Measurements from ENCODE around the gene CYLD. TPM values are rescaled to one million over a fixed set of nuclear protein-coding genes. Genes with fewer than 3 reads are reported as not detected.

The CYLD gene
- total RNA-seq, 1 donor = 61.9 TPM

GRCh38 chr16:50718761-50719400 lies 23.0 kb upstream of the CYLD start:
- no peaks in the 10 kb centered on the region for H3K9me3 ChIP-seq (ENCODE audit: low read depth, low read length)
- H4K20me1 ChIP-seq (ENCODE audit: insufficient read depth, low read length) = no peaks in the 10 kb centered on the region
- H3K4me1 ChIP-seq (ENCODE audit: insufficient read depth, low read length) = no peaks in the 10 kb centered on the region
- TF ChIP-seq CTCF (IDR thresholded peaks at IDR 0.05; ENCODE audit: extremely low read depth, low read depth, low read length) = no peak
- DNase-seq (ENCODE audit: insufficient read length, low spot score, missing footprints) = no peak
- H3K4me2 ChIP-seq (ENCODE audit: insufficient read depth, low read length) = no peak overlapping the region
- H2AFZ ChIP-seq (ENCODE audit: low read length) = no peak overlapping the region
- H3K27ac ChIP-seq (ENCODE audit: low read depth, low read length) = no peak overlapping the region
- H3K79me2 ChIP-seq (ENCODE audit: insufficient read depth, low read length) = no peaks in the 10 kb centered on the region
- H3K36me3 ChIP-seq (ENCODE audit: insufficient read depth, low read length) = no peaks in the 10 kb centered on the region
- no peaks in the 10 kb centered on the region for H3K27me3 ChIP-seq (ENCODE audit: insufficient read depth, low read length)
- no peak overlapping the region for H3K4me3 ChIP-seq (ENCODE audit: insufficient read depth, low read length)

GRCh38 chr16:50719401-50720337 lies 22.2 kb upstream of the CYLD start:
- TF ChIP-seq CTCF (IDR thresholded peaks at IDR 0.05; ENCODE audit: extremely low read depth, low read depth, low read length) = no peak
- Histone ChIP-seq H3K4me1 (ENCODE audit: insufficient read depth, low read length) (no peaks in the 10 kb centered on the region), H3K27me3 (ENCODE audit: insufficient read depth, low read length) (no peaks in the 10 kb centered on the region), H3K36me3 (ENCODE audit: insufficient read depth, low read length) (no peaks in the 10 kb centered on the region), H3K9me3 (ENCODE audit: low read depth, low read length) (no peaks in the 10 kb centered on the region), H3K27ac (ENCODE audit: low read depth, low read length) (no peak overlapping the region), H3K4me3 (ENCODE audit: insufficient read depth, low read length) (no peak overlapping the region), H4K20me1 (ENCODE audit: insufficient read depth, low read length) (no peaks in the 10 kb centered on the region), H3K4me2 (ENCODE audit: insufficient read depth, low read length) (no peak overlapping the region), H3K79me2 (ENCODE audit: insufficient read depth, low read length) (no peaks in the 10 kb centered on the region), H2AFZ (ENCODE audit: low read length) (no peak overlapping the region)
- no peak for DNase-seq (ENCODE audit: insufficient read length, low spot score, missing footprints)

- Histone ChIP-seq H2AFZ (ENCODE audit: low read length) (no peak overlapping the region), H3K4me1 (ENCODE audit: insufficient read depth, low read length) (no peaks in the 10 kb centered on the region), H3K36me3 (ENCODE audit: insufficient read depth, low read length) (no peaks in the 10 kb centered on the region), H3K4me2 (ENCODE audit: insufficient read depth, low read length) (no peak overlapping the region), H3K79me2 (ENCODE audit: insufficient read depth, low read length) (no peaks in the 10 kb centered on the region), H3K27me3 (ENCODE audit: insufficient read depth, low read length) (no peaks in the 10 kb centered on the region), H3K9me3 (ENCODE audit: low read depth, low read length) (no peaks in the 10 kb centered on the region), H3K27ac (ENCODE audit: low read depth, low read length) (no peak overlapping the region), H4K20me1 (ENCODE audit: insufficient read depth, low read length) (no peaks in the 10 kb centered on the region), H3K4me3 (ENCODE audit: insufficient read depth, low read length) (no peak overlapping the region)
- TF ChIP-seq CTCF (IDR thresholded peaks at IDR 0.05; ENCODE audit: extremely low read depth, low read depth, low read length) = no peak
- DNase-seq (ENCODE audit: insufficient read length, low spot score, missing footprints) = no peak
Measured at GRCh38 chr16:50721549-50722404, 20.1 kb upstream of the CYLD start.

Measured in osteoblast (primary cell).